Spleen (tissue), 11 donors: Measurements from ENCODE around the gene GMDS. TPM values are rescaled to one million over a fixed set of nuclear protein-coding genes. Genes with fewer than 3 reads are reported as not detected.

Experiments
- DNase-seq: peaks from one replicate; pipeline ENCODE4 v3.0.0-alpha.2; 2020
- H3K27ac ChIP-seq, 8 donors: fragments of 200-600 bp; sonication (generic) in 7 of 8; 1 replicate in 4 of 8; 2 replicates in 4 of 8; pipeline versions ENCODE4 v1.5.0 to v1.8.0; 2016 to 2021; ENCODE audit warnings: inconsistent platforms in 4 of 8, mild to moderate bottlenecking in 4 of 8, moderate library complexity in 1 of 8
- H3K27me3 ChIP-seq, 7 donors: fragments of 200-600 bp; sonication (generic) in 6 of 7; replicated peaks in 1 of 7; 1 replicate in 4 of 7; 2 replicates in 3 of 7; pipeline versions ENCODE4 v1.5.0 to v1.8.0; 2016 to 2021; ENCODE audit warnings: inconsistent platforms in 3 of 7, mild to moderate bottlenecking in 1 of 7
- H3K36me3 ChIP-seq, 6 donors: fragments of 200-600 bp; sonication (generic) in 5 of 6; 1 replicate in 4 of 6; 2 replicates in 2 of 6; pipeline versions ENCODE4 v1.5.0 to v1.8.0; 2016 to 2021; ENCODE audit warnings: inconsistent platforms in 2 of 6
- H3K4me1 ChIP-seq, 6 donors: fragments of 200-600 bp; sonication (generic) in 5 of 6; 1 replicate in 3 of 6; 2 replicates in 3 of 6; pipeline versions ENCODE4 v1.5.0 to v1.8.0; 2016 to 2021; ENCODE audit warnings: inconsistent platforms in 3 of 6
- H3K4me3 ChIP-seq, 8 donors: fragments of 200-600 bp; sonication (generic) in 7 of 8; 1 replicate in 4 of 8; 2 replicates in 4 of 8; pipeline versions ENCODE4 v1.5.0 to v1.8.0; 2016 to 2021; ENCODE audit warnings: inconsistent platforms in 4 of 8, mild to moderate bottlenecking in 4 of 8, moderate library complexity in 2 of 8
- H3K9me3 ChIP-seq, 8 donors: fragments of 200-600 bp; sonication (generic) in 7 of 8; 1 replicate in 4 of 8; 2 replicates in 4 of 8; pipeline versions ENCODE4 v1.5.0 to v1.8.0; 2016 to 2021; ENCODE audit warnings: inconsistent platforms in 4 of 8
- CTCF ChIP-seq, 11 experiments: fragments of 200-600 bp in 7 of 11; fragments of 450-650 bp in 4 of 11; sonication (generic) in 4 of 11; IDR thresholded peaks in 8 of 11; conservative IDR thresholded peaks in 3 of 11; 1 replicate in 7 of 11; 2 replicates in 4 of 11; pipeline versions ENCODE4 v1.4.0 to v1.8.0; 2016 to 2021; ENCODE audit warnings: antibody characterized with exemption in 11 of 11, inconsistent platforms in 4 of 11, mild to moderate bottlenecking in 1 of 11
- POLR2A ChIP-seq, 3 donors: fragments of 450-650 bp; IDR thresholded peaks; one replicate each; pipeline ENCODE4 v1.5.1; 2017; ENCODE audit warnings: antibody characterized with exemption in 3 of 3, mild to moderate bottlenecking in 1 of 3
- POLR2AphosphoS5 ChIP-seq, 3 donors: sonication (generic); formaldehyde crosslinking; IDR thresholded peaks; one replicate each; pipeline ENCODE4 v1.5.1; 2017; ENCODE audit warnings: antibody characterized with exemption in 3 of 3
- WGBS, 5 donors: extraction: QIAGEN DNeasy Blood & Tissue Kit in 3 of 5; methylation state at CpG; one replicate each; pipeline versions ENCODE4 v1.1.5 to v1.1.7; 2013 to 2018; 5-methylcytosine and 5-hydroxymethylcytosine counted together
- intact Hi-C: fragments of 100-400 bp; cut with DNase I; formaldehyde crosslinking; loops from one replicate; pipeline ENCODE4 v1.15.0; 2023; ENCODE audit warnings: low total_unique reads
- polyA plus RNA-seq, 3 donors: library from polyadenylated mRNA; stranded (reverse); fragments of 200-250 nt; gene quantifications; one replicate each; pipeline ENCODE4 v1.2.1, GENCODE V29; 2013
- total RNA-seq, 7 donors: library from RNA; depleted of rRNA in 3 of 7; stranded (reverse); fragments of >200 nt in 3 of 7; fragmentation: NEBNext Ultra II Directional in 4 of 7; extraction: Animal tissue kit (Norgen Biotek cat#: 25700) in 4 of 7; gene quantifications; one replicate each; pipeline versions ENCODE4 v1.1.0 to v1.2.1, GENCODE V29; 2016 to 2021
- donor health status: healthy with polysubstance abuse.
- donor health status: DM: no; HTN: no; CAD: no; lungs with moderate emphysema.
- donor health status: DM: no; HTN: no; CAD: no.
- donor health status: Bipolar disorder and iron deficiency.
- donor health status: healthy.
- donor health status: DM: no; HTN: no; CAD: no.
- donor health status: DM: yes; HTN: yes; CAD: no.

The GMDS gene
- total and polyA plus RNA-seq, 10 donors, result 9.1 to 30.8 (median 17.7) TPM

GRCh38 chr6:1679031-1679687 lies 566.2 kb downstream of the GMDS start:
- DNase-seq, result no peak
- WGBS, 5 donors, result 83 to 90% (median 87%) methylated on average over 13 of the region's 13 CpGs
- intact Hi-C loops, result no loop called here
- no peak overlapping the region for H3K27ac ChIP-seq
- H3K36me3 ChIP-seq, result no peaks in the 10 kb centered on the region
- no peaks in the 10 kb centered on the region for H3K27me3 ChIP-seq
- TF ChIP-seq POLR2AphosphoS5 (IDR thresholded peaks at IDR 0.05) (no peak), CTCF (IDR thresholded peaks at IDR 0.05 in 8 of 11, conservative IDR thresholded peaks at IDR 0.05 in 3 of 11) (no peak), POLR2A (IDR thresholded peaks at IDR 0.05) (no peak)
- no peaks in the 10 kb centered on the region for H3K9me3 ChIP-seq
- H3K4me1 ChIP-seq, result no peaks in the 10 kb centered on the region
- H3K4me3 ChIP-seq, result no peak overlapping the region

GRCh38 chr6:1678201-1678600 lies 567.2 kb downstream of the GMDS start:
- Histone ChIP-seq H3K27me3 (no peaks in the 10 kb centered on the region), H3K4me1 (no peaks in the 10 kb centered on the region), H3K9me3 (no peaks in the 10 kb centered on the region), H3K36me3 (no peaks in the 10 kb centered on the region), H3K27ac (no peak overlapping the region), H3K4me3 (no peak overlapping the region)
- TF ChIP-seq POLR2AphosphoS5 (IDR thresholded peaks at IDR 0.05), result no peak
- TF ChIP-seq POLR2A (IDR thresholded peaks at IDR 0.05), result no peak
- no peak for TF ChIP-seq CTCF (IDR thresholded peaks at IDR 0.05 in 8 of 11, conservative IDR thresholded peaks at IDR 0.05 in 3 of 11)
- no peak for DNase-seq
- intact Hi-C loops, result no loop called here
- WGBS, 5 donors, result 37 to 56% (median 40%) methylated on average over 3 of the region's 3 CpGs

GRCh38 chr6:1672379-1672778 lies 573.0 kb downstream of the GMDS start:
- H3K4me1 ChIP-seq, result no peaks in the 10 kb centered on the region
- H3K9me3 ChIP-seq, result no peaks in the 10 kb centered on the region
- no peaks in the 10 kb centered on the region for H3K27me3 ChIP-seq
- no peak for DNase-seq
- no peak overlapping the region for H3K4me3 ChIP-seq
- no peak overlapping the region for H3K27ac ChIP-seq
- TF ChIP-seq POLR2A (IDR thresholded peaks at IDR 0.05) (no peak), POLR2AphosphoS5 (IDR thresholded peaks at IDR 0.05) (no peak), CTCF (IDR thresholded peaks at IDR 0.05 in 8 of 11, conservative IDR thresholded peaks at IDR 0.05 in 3 of 11) (no peak)
- WGBS, 5 donors, result 67 to 89% (median 84%) methylated on average over 2 of the region's 2 CpGs
- H3K36me3 ChIP-seq, result no peaks in the 10 kb centered on the region
- intact Hi-C loops, result no loop called here

GRCh38 chr6:1670711-1671462 lies 574.5 kb downstream of the GMDS start:
- TF ChIP-seq POLR2A (IDR thresholded peaks at IDR 0.05) (no peak), POLR2AphosphoS5 (IDR thresholded peaks at IDR 0.05) (no peak), CTCF (IDR thresholded peaks at IDR 0.05 in 8 of 11, conservative IDR thresholded peaks at IDR 0.05 in 3 of 11) (no peak)
- DNase-seq, result no peak
- 73 to 81% (median 76%) methylated on average over 12 to 16 of the region's 16 CpGs for WGBS, 5 donors
- Histone ChIP-seq H3K9me3 (no peaks in the 10 kb centered on the region), H3K4me3 (no peak overlapping the region), H3K4me1 (peaks cover 0 to 2% (median under 1%) of the 10 kb centered on the region in 6 donors), H3K27ac (no peak overlapping the region), H3K36me3 (no peaks in the 10 kb centered on the region), H3K27me3 (no peaks in the 10 kb centered on the region)
- intact Hi-C loops, result no loop called here
